ENCODE measurements around the gene SLC28A2.

Gene SLC28A2

DNA sequence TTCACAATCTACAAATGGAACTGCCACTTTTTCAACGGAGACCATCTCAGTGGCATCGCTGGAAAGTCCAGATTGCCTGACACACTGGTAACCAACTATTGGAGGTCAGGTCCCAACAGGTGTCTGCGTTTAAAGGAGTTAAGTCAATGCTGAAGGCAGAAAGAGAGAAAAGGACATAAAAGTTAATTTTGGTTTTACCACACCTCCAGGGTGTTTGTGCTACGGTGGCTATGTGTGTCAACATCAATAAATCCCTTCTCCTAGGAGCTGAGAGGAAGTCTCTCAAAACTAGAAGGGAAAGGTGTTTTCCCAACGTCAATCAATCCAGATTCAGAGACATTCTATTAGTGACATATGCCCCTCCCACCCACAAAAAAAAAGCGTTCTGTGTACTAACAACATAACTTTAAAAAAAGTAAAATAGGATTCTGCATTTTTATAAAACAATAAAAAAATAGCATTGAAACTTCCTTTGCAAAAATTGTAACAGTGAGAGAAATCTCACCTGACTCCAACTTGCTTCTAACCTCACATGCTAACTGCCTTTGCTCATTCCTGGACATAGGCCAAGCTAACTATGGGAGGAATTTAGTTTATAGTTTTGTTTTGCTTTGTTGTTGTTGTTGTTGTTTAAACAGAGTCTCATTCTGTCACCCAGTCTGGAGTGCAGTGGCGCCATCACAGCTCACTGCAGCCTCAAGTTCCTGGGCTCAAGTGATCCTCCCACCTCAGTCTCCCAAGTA is 67.6 kb downstream of the SLC28A2 start:
- H3K27ac ChIP-seq = peak overlapping the region; percentile 37
- DNase-seq (ENCODE audit: low read depth, low spot score) = no peak

DNA sequence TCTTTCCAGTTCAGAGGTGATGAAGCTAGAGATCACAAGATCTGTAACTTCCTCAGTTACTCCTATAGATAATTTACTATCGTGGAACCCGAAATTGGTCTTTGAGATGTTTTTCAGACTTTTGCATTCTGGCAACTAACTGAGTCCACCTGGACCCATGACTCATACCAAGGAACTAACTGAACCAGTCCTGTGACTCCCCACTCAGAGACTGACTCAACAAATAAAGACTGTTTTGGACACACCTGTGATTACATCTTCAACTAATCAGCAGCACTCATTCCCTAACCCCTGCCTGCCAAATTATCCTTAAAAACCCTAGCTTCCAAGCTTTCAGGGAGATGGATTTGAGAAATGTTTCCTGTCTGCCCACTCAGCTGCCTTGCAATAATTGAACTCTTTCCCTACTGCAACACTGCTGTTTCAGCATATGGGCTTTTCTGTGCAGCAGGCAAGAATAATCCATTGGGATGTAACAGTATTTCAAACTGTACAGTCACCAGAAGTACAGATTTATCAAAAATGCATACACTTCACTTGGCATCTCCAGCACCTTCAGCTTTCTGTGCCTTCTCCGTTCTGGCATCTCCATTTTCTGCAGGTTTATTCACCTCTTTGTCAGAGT is 68.7 kb downstream of the SLC28A2 start:
- H3K27ac ChIP-seq = peak overlapping the region; percentile 37
- peak; percentile 66 for DNase-seq (ENCODE audit: low read depth, low spot score)

DNA sequence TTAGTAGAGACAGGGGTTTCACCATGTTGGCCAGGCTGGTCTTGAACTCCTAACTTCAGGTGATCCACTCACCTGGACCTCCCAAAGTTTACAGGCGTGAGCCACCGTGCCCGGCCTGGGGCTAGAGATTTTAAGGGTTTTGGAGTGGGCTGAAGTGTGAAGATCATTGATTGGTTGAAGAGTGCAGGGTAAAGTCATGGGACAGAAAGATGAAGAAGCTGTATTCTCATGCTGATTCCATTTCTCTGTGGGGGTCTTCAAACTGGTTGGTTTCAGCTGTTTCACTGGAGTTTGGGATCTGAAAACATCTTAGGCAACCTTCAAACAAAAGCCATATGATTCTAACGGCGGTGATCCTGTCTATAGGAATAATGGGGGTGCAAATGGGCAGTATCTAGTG is 74.2 kb downstream of the SLC28A2 start:
- no peak overlapping the region for H3K27ac ChIP-seq

DNA sequence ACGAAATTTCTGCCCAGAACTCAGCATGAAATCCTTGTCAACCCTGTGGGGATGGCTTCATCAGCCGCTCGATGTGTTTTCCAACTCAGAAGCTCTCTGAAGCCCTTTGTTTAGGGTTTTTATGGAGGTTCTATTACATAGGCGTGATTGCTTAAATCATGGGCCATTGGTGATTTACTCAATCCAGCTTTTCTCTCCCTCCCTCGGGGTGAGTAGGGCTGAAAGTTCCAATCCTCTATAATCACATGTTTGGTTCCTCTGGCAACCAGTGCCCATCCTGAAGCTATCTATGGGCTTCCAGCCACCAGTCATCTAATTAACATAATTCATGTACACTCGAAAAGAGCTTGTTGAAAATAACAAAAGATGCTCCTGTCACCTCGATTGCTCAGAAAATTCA is 74.7 kb downstream of the SLC28A2 start:
- no peak overlapping the region for H3K27ac ChIP-seq
- DNase-seq (ENCODE audit: low read depth, low spot score) = no peak

More for the DNA sequence above, 74.2 kb downstream of the SLC28A2 start:
- no peak for DNase-seq (ENCODE audit: low read depth, low spot score)

Data from epithelial cell of prostate (primary cell).